ENCODE measurements around the gene GPR15LG.

GPR15LG gene

DNA sequence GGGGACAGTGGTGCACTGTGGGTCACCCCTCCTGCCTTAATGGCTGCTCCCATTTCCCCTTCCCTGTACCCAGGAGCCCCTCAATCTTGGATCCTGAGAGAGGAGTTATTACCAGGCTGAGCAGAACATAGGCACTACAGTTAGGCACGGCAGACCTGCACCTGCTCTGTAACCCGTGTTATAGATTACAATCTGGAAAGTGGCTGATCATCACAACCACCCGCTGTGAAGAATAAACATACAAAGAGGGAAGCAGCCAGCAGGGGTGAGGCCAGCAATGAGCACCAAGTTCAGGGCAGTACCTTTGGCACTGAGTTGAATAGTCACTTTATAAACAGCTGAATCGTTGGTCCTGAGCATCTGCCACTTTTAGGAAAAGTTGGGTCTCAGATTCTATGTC is 22.5 kb downstream of the GPR15LG start (continued):
- TF ChIP-seq ZBTB20 (tag by site-specific recombination; IDR thresholded peaks at IDR 0.05) (no peak), ZBTB17 (tag by site-specific recombination; IDR thresholded peaks at IDR 0.05) (peak; percentile 63), MYNN (tag by site-specific recombination; IDR thresholded peaks at IDR 0.05; ENCODE audit: borderline replicate concordance) (no peak), ZNF121 (tag by site-specific recombination; IDR thresholded peaks at IDR 0.05) (no peak), BCL11B (tag by site-specific recombination; IDR thresholded peaks at IDR 0.05; ENCODE audit: low read depth) (no peak), ZNF138 (tag by site-specific recombination; IDR thresholded peaks at IDR 0.05; ENCODE audit: borderline replicate concordance) (no peak), GLI2 (tag by site-specific recombination; IDR thresholded peaks at IDR 0.05; ENCODE audit: borderline replicate concordance, low read depth) (no peak), ZNF16 (tag by site-specific recombination; IDR thresholded peaks at IDR 0.05; ENCODE audit: low read depth) (no peak), ZNF626 (tag by site-specific recombination; IDR thresholded peaks at IDR 0.05) (no peak), MEIS1 (CRISPR knock-in tag; IDR thresholded peaks at IDR 0.05; ENCODE audit: borderline replicate concordance) (no peak), KLF16 (tag by site-specific recombination; IDR thresholded peaks at IDR 0.05) (no peak), ZNF433 (tag by site-specific recombination; IDR thresholded peaks at IDR 0.05; ENCODE audit: low read depth) (no peak), ZNF623 (tag by site-specific recombination; IDR thresholded peaks at IDR 0.05) (no peak), ZSCAN30 (tag by site-specific recombination; IDR thresholded peaks at IDR 0.05) (0 out of 2 replicates have a peak, but pooled peaks have one; percentile 18), OSR2 (tag by site-specific recombination; IDR thresholded peaks at IDR 0.05) (peak; percentile 69), ZNF214 (tag by site-specific recombination; IDR thresholded peaks at IDR 0.05; ENCODE audit: borderline replicate concordance) (no peak), ZBTB21 (tag by site-specific recombination; IDR thresholded peaks at IDR 0.05) (no peak), ZNF791 (tag by site-specific recombination; IDR thresholded peaks at IDR 0.05) (no peak), ZNF660 (tag by site-specific recombination; IDR thresholded peaks at IDR 0.05) (no peak), GLIS2 (tag by site-specific recombination; IDR thresholded peaks at IDR 0.05) (no peak), ZNF585B (tag by site-specific recombination; IDR thresholded peaks at IDR 0.05) (no peak), ZFP41 (tag by site-specific recombination; IDR thresholded peaks at IDR 0.05; ENCODE audit: borderline replicate concordance) (no peak), ZNF175 (tag by site-specific recombination; IDR thresholded peaks at IDR 0.05) (no peak), EGR2 (tag by site-specific recombination; IDR thresholded peaks at IDR 0.05; ENCODE audit: low read depth) (no peak), ZNF24 (tag by site-specific recombination; IDR thresholded peaks at IDR 0.05) (no peak), KLF1 (tag by site-specific recombination; IDR thresholded peaks at IDR 0.05) (no peak), ZNF423 (tag by site-specific recombination; IDR thresholded peaks at IDR 0.05) (no peak), ZNF404 (tag by site-specific recombination; IDR thresholded peaks at IDR 0.05) (no peak), ZNF324 (tag by site-specific recombination; IDR thresholded peaks at IDR 0.05) (no peak), ZNF654 (tag by site-specific recombination; IDR thresholded peaks at IDR 0.05; ENCODE audit: low read depth) (no peak), ZNF768 (tag by site-specific recombination; IDR thresholded peaks at IDR 0.05) (no peak)
- TF ChIP-seq, protein P1, sequence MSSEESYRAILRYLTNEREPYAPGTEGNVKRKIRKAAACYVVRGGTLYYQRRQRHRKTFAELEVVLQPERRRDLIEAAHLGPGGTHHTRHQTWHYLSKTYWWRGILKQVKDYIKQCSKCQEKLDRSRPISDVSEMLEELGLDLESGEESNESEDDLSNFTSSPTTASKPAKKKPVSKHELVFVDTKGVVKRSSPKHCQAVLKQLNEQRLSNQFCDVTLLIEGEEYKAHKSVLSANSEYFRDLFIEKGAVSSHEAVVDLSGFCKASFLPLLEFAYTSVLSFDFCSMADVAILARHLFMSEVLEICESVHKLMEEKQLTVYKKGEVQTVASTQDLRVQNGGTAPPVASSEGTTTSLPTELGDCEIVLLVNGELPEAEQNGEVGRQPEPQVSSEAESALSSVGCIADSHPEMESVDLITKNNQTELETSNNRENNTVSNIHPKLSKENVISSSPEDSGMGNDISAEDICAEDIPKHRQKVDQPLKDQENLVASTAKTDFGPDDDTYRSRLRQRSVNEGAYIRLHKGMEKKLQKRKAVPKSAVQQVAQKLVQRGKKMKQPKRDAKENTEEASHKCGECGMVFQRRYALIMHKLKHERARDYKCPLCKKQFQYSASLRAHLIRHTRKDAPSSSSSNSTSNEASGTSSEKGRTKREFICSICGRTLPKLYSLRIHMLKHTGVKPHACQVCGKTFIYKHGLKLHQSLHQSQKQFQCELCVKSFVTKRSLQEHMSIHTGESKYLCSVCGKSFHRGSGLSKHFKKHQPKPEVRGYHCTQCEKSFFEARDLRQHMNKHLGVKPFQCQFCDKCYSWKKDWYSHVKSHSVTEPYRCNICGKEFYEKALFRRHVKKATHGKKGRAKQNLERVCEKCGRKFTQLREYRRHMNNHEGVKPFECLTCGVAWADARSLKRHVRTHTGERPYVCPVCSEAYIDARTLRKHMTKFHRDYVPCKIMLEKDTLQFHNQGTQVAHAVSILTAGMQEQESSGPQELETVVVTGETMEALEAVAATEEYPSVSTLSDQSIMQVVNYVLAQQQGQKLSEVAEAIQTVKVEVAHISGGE (tag by site-specific recombination; conservative IDR thresholded peaks at IDR 0.05; ENCODE audit: low read depth): no peak
- TF ChIP-seq, protein P2, sequence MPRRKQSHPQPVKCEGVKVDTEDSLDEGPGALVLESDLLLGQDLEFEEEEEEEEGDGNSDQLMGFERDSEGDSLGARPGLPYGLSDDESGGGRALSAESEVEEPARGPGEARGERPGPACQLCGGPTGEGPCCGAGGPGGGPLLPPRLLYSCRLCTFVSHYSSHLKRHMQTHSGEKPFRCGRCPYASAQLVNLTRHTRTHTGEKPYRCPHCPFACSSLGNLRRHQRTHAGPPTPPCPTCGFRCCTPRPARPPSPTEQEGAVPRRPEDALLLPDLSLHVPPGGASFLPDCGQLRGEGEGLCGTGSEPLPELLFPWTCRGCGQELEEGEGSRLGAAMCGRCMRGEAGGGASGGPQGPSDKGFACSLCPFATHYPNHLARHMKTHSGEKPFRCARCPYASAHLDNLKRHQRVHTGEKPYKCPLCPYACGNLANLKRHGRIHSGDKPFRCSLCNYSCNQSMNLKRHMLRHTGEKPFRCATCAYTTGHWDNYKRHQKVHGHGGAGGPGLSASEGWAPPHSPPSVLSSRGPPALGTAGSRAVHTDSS (tag by site-specific recombination; IDR thresholded peaks at IDR 0.05): no peak
- TF ChIP-seq, protein P3, sequence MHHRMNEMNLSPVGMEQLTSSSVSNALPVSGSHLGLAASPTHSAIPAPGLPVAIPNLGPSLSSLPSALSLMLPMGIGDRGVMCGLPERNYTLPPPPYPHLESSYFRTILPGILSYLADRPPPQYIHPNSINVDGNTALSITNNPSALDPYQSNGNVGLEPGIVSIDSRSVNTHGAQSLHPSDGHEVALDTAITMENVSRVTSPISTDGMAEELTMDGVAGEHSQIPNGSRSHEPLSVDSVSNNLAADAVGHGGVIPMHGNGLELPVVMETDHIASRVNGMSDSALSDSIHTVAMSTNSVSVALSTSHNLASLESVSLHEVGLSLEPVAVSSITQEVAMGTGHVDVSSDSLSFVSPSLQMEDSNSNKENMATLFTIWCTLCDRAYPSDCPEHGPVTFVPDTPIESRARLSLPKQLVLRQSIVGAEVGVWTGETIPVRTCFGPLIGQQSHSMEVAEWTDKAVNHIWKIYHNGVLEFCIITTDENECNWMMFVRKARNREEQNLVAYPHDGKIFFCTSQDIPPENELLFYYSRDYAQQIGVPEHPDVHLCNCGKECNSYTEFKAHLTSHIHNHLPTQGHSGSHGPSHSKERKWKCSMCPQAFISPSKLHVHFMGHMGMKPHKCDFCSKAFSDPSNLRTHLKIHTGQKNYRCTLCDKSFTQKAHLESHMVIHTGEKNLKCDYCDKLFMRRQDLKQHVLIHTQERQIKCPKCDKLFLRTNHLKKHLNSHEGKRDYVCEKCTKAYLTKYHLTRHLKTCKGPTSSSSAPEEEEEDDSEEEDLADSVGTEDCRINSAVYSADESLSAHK (tag by site-specific recombination; IDR thresholded peaks at IDR 0.05): no peak
- TF ChIP-seq, protein P4, sequence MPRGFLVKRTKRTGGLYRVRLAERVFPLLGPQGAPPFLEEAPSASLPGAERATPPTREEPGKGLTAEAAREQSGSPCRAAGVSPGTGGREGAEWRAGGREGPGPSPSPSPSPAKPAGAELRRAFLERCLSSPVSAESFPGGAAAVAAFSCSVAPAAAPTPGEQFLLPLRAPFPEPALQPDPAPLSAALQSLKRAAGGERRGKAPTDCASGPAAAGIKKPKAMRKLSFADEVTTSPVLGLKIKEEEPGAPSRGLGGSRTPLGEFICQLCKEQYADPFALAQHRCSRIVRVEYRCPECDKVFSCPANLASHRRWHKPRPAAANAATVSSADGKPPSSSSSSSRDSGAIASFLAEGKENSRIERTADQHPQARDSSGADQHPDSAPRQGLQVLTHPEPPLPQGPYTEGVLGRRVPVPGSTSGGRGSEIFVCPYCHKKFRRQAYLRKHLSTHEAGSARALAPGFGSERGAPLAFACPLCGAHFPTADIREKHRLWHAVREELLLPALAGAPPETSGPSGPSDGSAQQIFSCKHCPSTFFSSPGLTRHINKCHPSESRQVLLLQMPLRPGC (tag by site-specific recombination; IDR thresholded peaks at IDR 0.05): no peak

Measured in HEK293 (cell line).